ENCODE measurements around the gene UNC79.

The UNC79 gene

GRCh38 chr14:93564918-93565317, 134.2 kb downstream of the UNC79 start:
- Histone ChIP-seq H3K4me1 (ENCODE audit: control insufficient read depth, insufficient read depth, low read depth, low read length) (no peaks in the 10 kb centered on the region), H4K8ac (ENCODE audit: low read length) (no peak overlapping the region), H3K36me3 (ENCODE audit: control insufficient read depth in 1 of 2, insufficient read depth in 2 of 2, low read depth in 1 of 2, low read length in 2 of 2) (no peaks in the 10 kb centered on the region), H3K23ac (ENCODE audit: low read length in 2 of 2) (no peak overlapping the region), H3K9me3 (ENCODE audit: control insufficient read depth, low read length) (no peaks in the 10 kb centered on the region), H3K9ac (ENCODE audit: low read length) (no peak overlapping the region), H2BK15ac (ENCODE audit: low read depth, poor library complexity, severe bottlenecking) (no peak overlapping the region), H3K18ac (ENCODE audit: low read depth in 1 of 2, low read length in 2 of 2) (no peak overlapping the region), H2BK120ac (ENCODE audit: low read depth, low read length) (no peak overlapping the region), H2AFZ (ENCODE audit: low read depth, low read length) (no peak overlapping the region), H4K91ac (ENCODE audit: low read length) (no peak overlapping the region), H3K4me3 (ENCODE audit: insufficient read depth in 1 of 2, low read depth in 1 of 2, low read length in 2 of 2) (no peak overlapping the region), H3K27me3 (ENCODE audit: control insufficient read depth in 1 of 2, insufficient read depth in 1 of 2, low read length in 2 of 2) (peaks cover 0 to 3% of the 10 kb centered on the region in 2 experiments), H3K14ac (ENCODE audit: low read length in 2 of 2) (no peak overlapping the region), H3K4ac (ENCODE audit: low read depth in 1 of 2, low read length in 2 of 2) (no peak overlapping the region), H2BK12ac (ENCODE audit: low read length in 2 of 2) (no peak overlapping the region), H3K27ac (ENCODE audit: low read length, poor library complexity, severe bottlenecking) (no peak overlapping the region), H3K79me1 (replicated peaks; ENCODE audit: low read length, poor library complexity, severe bottlenecking) (no peaks in the 10 kb centered on the region), H2AK5ac (ENCODE audit: low read length, severe bottlenecking) (no peak overlapping the region), H3K4me2 (ENCODE audit: low read length, poor library complexity, severe bottlenecking) (no peak overlapping the region), H2BK5ac (ENCODE audit: low read depth, low read length, poor library complexity, severe bottlenecking) (no peak overlapping the region)
- WGBS, result 70% methylated on average over 9 of the region's 9 CpGs
- no peak for DNase-seq

DNA sequence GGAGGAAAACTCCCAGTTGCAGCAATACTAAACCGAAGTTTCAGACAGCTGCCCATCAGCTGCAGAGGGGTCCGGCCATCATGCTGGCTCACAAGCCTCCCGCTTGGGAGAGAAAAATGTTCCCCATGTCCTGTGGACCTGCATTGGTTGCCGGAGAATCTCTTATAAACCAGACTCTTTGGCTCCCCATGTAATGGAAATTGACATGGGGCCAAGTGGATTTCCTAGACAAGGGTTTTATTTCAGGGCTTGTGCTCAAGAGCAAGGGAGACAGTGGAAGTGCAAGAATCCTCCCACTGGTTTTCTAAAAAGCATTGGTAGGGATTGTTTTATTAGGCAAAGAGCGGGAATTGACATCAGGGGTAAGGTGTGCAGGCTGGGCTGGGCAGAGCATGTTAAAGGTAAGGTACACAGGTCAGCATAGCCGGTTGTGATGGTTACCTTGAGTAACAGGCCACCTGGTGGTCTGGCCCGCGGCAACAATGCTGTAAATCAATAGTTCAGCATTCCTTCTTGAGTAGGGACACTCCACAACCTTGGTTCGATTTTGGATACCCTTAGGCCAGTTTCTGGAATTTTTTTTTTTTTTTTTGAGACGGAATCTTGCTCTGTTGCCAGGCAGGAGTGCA, 135.4 kb downstream of the UNC79 start:
- 80% methylated on average over 10 of the region's 10 CpGs for WGBS
- Histone ChIP-seq H3K18ac (ENCODE audit: low read depth in 1 of 2, low read length in 2 of 2) (no peak overlapping the region), H2BK12ac (ENCODE audit: low read length in 2 of 2) (no peak overlapping the region), H4K8ac (ENCODE audit: low read length) (no peak overlapping the region), H4K91ac (ENCODE audit: low read length) (no peak overlapping the region), H3K4me1 (ENCODE audit: control insufficient read depth, insufficient read depth, low read depth, low read length) (no peaks in the 10 kb centered on the region), H3K27me3 (ENCODE audit: control insufficient read depth in 1 of 2, insufficient read depth in 1 of 2, low read length in 2 of 2) (peaks cover 0 to 3% of the 10 kb centered on the region in 2 experiments), H3K14ac (ENCODE audit: low read length in 2 of 2) (no peak overlapping the region), H3K4me2 (ENCODE audit: low read length, poor library complexity, severe bottlenecking) (no peak overlapping the region), H2BK15ac (ENCODE audit: low read depth, poor library complexity, severe bottlenecking) (no peak overlapping the region), H2AK5ac (ENCODE audit: low read length, severe bottlenecking) (no peak overlapping the region), H3K27ac (ENCODE audit: low read length, poor library complexity, severe bottlenecking) (no peak overlapping the region), H3K9ac (ENCODE audit: low read length) (no peak overlapping the region), H3K36me3 (ENCODE audit: control insufficient read depth in 1 of 2, insufficient read depth in 2 of 2, low read depth in 1 of 2, low read length in 2 of 2) (no peaks in the 10 kb centered on the region), H3K9me3 (ENCODE audit: control insufficient read depth, low read length) (no peaks in the 10 kb centered on the region), H2BK120ac (ENCODE audit: low read depth, low read length) (no peak overlapping the region), H2AFZ (ENCODE audit: low read depth, low read length) (no peak overlapping the region), H2BK5ac (ENCODE audit: low read depth, low read length, poor library complexity, severe bottlenecking) (no peak overlapping the region), H3K79me1 (replicated peaks; ENCODE audit: low read length, poor library complexity, severe bottlenecking) (no peaks in the 10 kb centered on the region), H3K23ac (ENCODE audit: low read length in 2 of 2) (no peak overlapping the region), H3K4ac (ENCODE audit: low read depth in 1 of 2, low read length in 2 of 2) (no peak overlapping the region), H3K4me3 (ENCODE audit: insufficient read depth in 1 of 2, low read depth in 1 of 2, low read length in 2 of 2) (no peak overlapping the region)
- no peak for DNase-seq

- Histone ChIP-seq H3K9me3 (ENCODE audit: control insufficient read depth, low read length) (no peaks in the 10 kb centered on the region), H3K79me1 (replicated peaks; ENCODE audit: low read length, poor library complexity, severe bottlenecking) (no peaks in the 10 kb centered on the region), H4K8ac (ENCODE audit: low read length) (no peak overlapping the region), H3K27ac (ENCODE audit: low read length, poor library complexity, severe bottlenecking) (no peak overlapping the region), H3K27me3 (ENCODE audit: control insufficient read depth in 1 of 2, insufficient read depth in 1 of 2, low read length in 2 of 2) (peaks cover 0 to 2% of the 10 kb centered on the region in 2 experiments), H2BK12ac (ENCODE audit: low read length in 2 of 2) (no peak overlapping the region), H2BK5ac (ENCODE audit: low read depth, low read length, poor library complexity, severe bottlenecking) (no peak overlapping the region), H2AFZ (ENCODE audit: low read depth, low read length) (no peak overlapping the region), H3K4me3 (ENCODE audit: insufficient read depth in 1 of 2, low read depth in 1 of 2, low read length in 2 of 2) (no peak overlapping the region), H3K23ac (ENCODE audit: low read length in 2 of 2) (no peak overlapping the region), H3K9ac (ENCODE audit: low read length) (no peak overlapping the region), H3K18ac (ENCODE audit: low read depth in 1 of 2, low read length in 2 of 2) (no peak overlapping the region), H4K91ac (ENCODE audit: low read length) (no peak overlapping the region), H2AK5ac (ENCODE audit: low read length, severe bottlenecking) (no peak overlapping the region), H2BK120ac (ENCODE audit: low read depth, low read length) (no peak overlapping the region), H3K4me2 (ENCODE audit: low read length, poor library complexity, severe bottlenecking) (no peak overlapping the region), H3K36me3 (ENCODE audit: control insufficient read depth in 1 of 2, insufficient read depth in 2 of 2, low read depth in 1 of 2, low read length in 2 of 2) (no peaks in the 10 kb centered on the region), H2BK15ac (ENCODE audit: low read depth, poor library complexity, severe bottlenecking) (no peak overlapping the region), H3K4ac (ENCODE audit: low read depth in 1 of 2, low read length in 2 of 2) (no peak overlapping the region), H3K4me1 (ENCODE audit: control insufficient read depth, insufficient read depth, low read depth, low read length) (no peaks in the 10 kb centered on the region), H3K14ac (ENCODE audit: low read length in 2 of 2) (no peak overlapping the region)
- 80% methylated on average over 4 of the region's 5 CpGs for WGBS
- DNase-seq, result no peak
Observed at GRCh38 chr14:93571275-93571674, 140.5 kb downstream of the UNC79 start.

- Histone ChIP-seq H4K8ac (ENCODE audit: low read length) (no peak overlapping the region), H2AFZ (ENCODE audit: low read depth, low read length) (no peak overlapping the region), H2BK120ac (ENCODE audit: low read depth, low read length) (no peak overlapping the region), H3K9me3 (ENCODE audit: control insufficient read depth, low read length) (no peaks in the 10 kb centered on the region), H3K23ac (ENCODE audit: low read length in 2 of 2) (no peak overlapping the region), H3K27me3 (ENCODE audit: control insufficient read depth in 1 of 2, insufficient read depth in 1 of 2, low read length in 2 of 2) (peaks cover 0 to 18% of the 10 kb centered on the region in 2 experiments), H2BK12ac (ENCODE audit: low read length in 2 of 2) (no peak overlapping the region), H3K27ac (ENCODE audit: low read length, poor library complexity, severe bottlenecking) (no peak overlapping the region), H3K4me1 (ENCODE audit: control insufficient read depth, insufficient read depth, low read depth, low read length) (no peaks in the 10 kb centered on the region), H2AK5ac (ENCODE audit: low read length, severe bottlenecking) (no peak overlapping the region), H3K9ac (ENCODE audit: low read length) (no peak overlapping the region), H3K36me3 (ENCODE audit: control insufficient read depth in 1 of 2, insufficient read depth in 2 of 2, low read depth in 1 of 2, low read length in 2 of 2) (no peaks in the 10 kb centered on the region), H3K4me3 (ENCODE audit: insufficient read depth in 1 of 2, low read depth in 1 of 2, low read length in 2 of 2) (no peak overlapping the region), H4K91ac (ENCODE audit: low read length) (no peak overlapping the region), H3K18ac (ENCODE audit: low read depth in 1 of 2, low read length in 2 of 2) (no peak overlapping the region), H3K4me2 (ENCODE audit: low read length, poor library complexity, severe bottlenecking) (no peak overlapping the region), H3K4ac (ENCODE audit: low read depth in 1 of 2, low read length in 2 of 2) (no peak overlapping the region), H2BK5ac (ENCODE audit: low read depth, low read length, poor library complexity, severe bottlenecking) (no peak overlapping the region), H3K79me1 (replicated peaks; ENCODE audit: low read length, poor library complexity, severe bottlenecking) (no peaks in the 10 kb centered on the region), H3K14ac (ENCODE audit: low read length in 2 of 2) (no peak overlapping the region), H2BK15ac (ENCODE audit: low read depth, poor library complexity, severe bottlenecking) (no peak overlapping the region)
- DNase-seq, result no peak
- WGBS, result 80% methylated on average over 1 of the region's 3 CpGs
Observed at GRCh38 chr14:93579178-93579577, 148.4 kb downstream of the UNC79 start.

Measured in mesenchymal stem cell (in vitro differentiated cells and primary cell).